Measurements from ENCODE around the gene COL7A1. TPM values are rescaled to one million over a fixed set of nuclear protein-coding genes. Genes with fewer than 3 reads are reported as not detected.

Gene COL7A1
- total and polyA plus RNA-seq, 2 of the 13 experiments (the other 11 are each of a cell fraction or from before 2014, with no cell fraction given), result 2.7 to 11.7 TPM

- peak; percentile 86; the same call in 1 of the 2 replicates for TF ChIP-seq THAP9 (CRISPR knock-in tag; IDR thresholded peaks at IDR 0.05; ENCODE audit: borderline replicate concordance)
- TF ChIP-seq SNAPC2 (CRISPR knock-in tag; IDR thresholded peaks at IDR 0.05), result peak; percentile 79
- no peak for TF ChIP-seq ZNF720 (CRISPR knock-in tag; IDR thresholded peaks at IDR 0.05)
- TF ChIP-seq MYNN (CRISPR knock-in tag; IDR thresholded peaks at IDR 0.05; ENCODE audit: low read depth), result no peak
- peak; percentile 83 for TF ChIP-seq ZNF414 (CRISPR knock-in tag; IDR thresholded peaks at IDR 0.05)
- no peak for TF ChIP-seq ARNT (IDR thresholded peaks at IDR 0.05)
- TF ChIP-seq ZNF749 (CRISPR knock-in tag; IDR thresholded peaks at IDR 0.05; ENCODE audit: borderline replicate concordance), result peak; percentile 86; the same call in 1 of the 2 replicates
- no peak for TF ChIP-seq ZNF775 (CRISPR knock-in tag; IDR thresholded peaks at IDR 0.05; ENCODE audit: borderline replicate concordance)
- TF ChIP-seq GTF2F1 (IDR thresholded peaks at IDR 0.05; ENCODE audit: low read length), result no peak
- 0 out of 2 replicates have a peak, but pooled peaks have one; percentile 58 for TF ChIP-seq ZNF660 (CRISPR knock-in tag; IDR thresholded peaks at IDR 0.05; ENCODE audit: borderline replicate concordance, low read depth)
- TF ChIP-seq ZNF770 (CRISPR knock-in tag; IDR thresholded peaks at IDR 0.05), result no peak
- no peak for TF ChIP-seq HMG20B (CRISPR knock-in tag; conservative IDR thresholded peaks at IDR 0.05)
- no peak for TF ChIP-seq SRSF1 (optimal IDR thresholded peaks at IDR 0.05; ENCODE audit: low read depth, low read length)
- peak; percentile 71 for TF ChIP-seq ZNF800 (CRISPR knock-in tag; IDR thresholded peaks at IDR 0.05)
- peak; percentile 44; the same call in 1 of the 2 replicates for TF ChIP-seq ATF2 (CRISPR knock-in tag; IDR thresholded peaks at IDR 0.05)
- no peak for TF ChIP-seq FOXO4 (CRISPR knock-in tag; conservative IDR thresholded peaks at IDR 0.05)
Observed at GRCh38 chr3:48609088-48610005, 14.2 kb upstream of the COL7A1 start, which contains the start of gene UQCRC1 (continued).

Data from HepG2 (cell line).